HG02571 (cell line): ENCODE measurements around the gene CADM1.
A peak's percentile ranks its signal among the peaks of the same experiment; 100 is the strongest.

Source experiments
- ATAC-seq: cut with Tn5 transposase; IDR thresholded peaks from one replicate; pipeline ENCODE4 v1.9.1; 2021; ENCODE audit warnings: mild to moderate bottlenecking, moderate library complexity; ENCODE audit not compliant: unreplicated experiment

Gene CADM1

DNA sequence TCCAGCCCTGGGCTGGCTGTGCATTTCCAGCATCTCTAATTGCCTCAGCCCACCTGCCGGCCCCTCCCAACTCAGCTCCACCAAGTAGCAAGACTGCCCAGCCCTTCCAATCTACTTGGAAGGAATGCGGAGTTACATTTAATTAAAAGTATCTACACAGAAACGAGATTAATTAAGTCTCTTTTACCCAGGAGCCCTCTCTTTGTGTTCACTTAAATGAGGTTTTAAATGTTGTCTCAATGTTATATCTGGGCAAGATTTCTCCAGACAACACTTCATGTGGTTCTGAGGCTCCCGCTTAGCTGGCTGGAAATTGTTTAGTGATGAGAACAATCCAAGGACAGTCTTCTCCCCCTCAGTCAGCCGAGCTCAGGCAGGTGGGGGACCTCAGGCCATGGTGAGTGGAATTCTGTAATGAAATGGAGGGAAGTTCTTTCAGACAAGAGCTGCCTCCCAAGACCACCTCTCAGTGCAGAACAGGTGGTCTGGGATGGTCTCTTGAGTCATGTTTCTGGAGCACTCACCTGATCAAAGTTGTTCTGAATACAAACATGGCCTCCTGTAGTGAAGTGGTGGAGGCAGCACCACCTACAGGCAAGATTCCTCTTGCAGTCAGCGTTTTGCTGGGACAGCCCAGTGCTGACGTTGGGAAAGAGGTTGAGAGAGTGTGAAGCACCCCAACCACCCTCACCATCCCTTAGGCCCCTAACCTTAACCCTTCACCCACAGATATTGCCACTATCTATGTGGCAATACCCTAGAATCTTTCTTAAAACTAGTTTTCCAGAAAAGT, 371.6 kb downstream of the CADM1 start:
- no peak for ATAC-seq

DNA sequence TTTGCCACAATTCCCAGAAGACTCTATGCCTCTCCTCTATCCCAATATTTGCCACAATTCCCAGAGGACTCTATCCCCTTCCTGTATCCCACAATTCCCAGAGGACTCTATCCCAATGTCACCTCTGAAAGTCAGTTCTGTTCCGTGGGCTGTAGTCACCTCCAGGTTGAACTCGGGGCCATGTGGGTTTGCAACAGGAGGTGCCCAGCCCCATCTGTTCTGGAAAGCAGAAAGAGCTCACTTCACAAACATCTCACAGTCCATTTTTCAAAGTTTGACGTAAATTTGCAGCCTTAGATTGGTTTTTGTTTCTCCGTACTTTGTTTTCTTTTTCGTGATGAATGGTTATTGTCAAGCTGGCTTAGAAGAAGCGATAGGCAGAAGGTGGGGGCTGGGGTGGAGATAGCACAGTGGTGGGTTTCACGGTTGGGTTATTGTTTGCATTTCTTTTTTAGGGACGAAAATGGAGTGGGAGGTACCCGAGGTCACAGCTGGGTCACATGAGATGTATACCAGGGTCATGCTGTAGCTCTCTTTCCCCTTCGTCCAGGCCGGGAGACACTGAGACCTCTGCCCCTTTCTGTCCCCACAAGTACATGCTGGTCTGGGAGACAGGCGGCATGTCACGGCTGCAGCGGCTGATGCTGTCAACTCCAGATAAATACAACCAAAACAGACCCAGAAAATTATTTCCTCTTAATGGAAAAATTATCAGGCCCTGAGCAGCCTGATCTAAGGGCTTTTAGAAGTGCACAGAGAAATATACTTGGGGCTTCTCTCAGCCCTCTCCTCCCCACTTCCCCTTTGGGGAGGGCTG, 374.5 kb downstream of the CADM1 start:
- no peak for ATAC-seq

DNA sequence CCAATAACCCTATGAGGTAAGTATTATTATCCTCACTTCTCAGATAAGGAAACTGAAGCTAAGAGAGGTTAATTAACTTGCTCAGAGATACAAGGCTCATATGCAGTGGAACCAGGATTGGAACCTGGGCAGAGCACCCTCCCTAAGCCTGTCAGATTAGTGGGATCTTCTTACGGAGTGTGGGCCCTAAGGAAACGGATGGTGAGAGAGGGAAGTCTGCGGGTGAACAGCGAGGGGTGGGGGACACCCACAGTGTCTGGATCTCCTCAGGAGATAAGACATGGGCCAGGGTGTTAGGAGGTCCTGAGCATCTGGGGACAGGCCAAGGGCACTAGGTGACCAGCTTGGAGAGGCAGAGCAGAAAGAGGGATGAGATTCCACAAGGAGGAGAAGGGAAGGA, 376.0 kb downstream of the CADM1 start:
- ATAC-seq, result no peak

DNA sequence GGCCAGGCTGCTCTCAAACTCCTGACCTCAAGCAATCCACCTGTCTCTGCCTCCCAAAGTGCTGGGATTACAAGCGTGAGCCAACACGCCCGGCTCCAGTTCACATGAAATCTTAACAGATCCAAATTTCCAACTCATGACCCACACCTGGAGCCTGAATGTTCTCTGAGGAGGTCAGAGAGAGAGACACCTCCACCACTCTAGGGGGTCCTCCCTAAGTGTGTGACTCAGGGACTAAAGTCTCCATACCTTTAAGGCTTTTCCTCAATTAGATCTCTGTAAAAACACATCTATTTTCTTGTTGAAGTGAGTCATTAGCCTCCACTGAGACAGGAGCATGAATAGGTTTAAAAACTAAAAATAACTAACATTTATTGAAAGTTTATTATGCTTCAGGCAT, 376.4 kb downstream of the CADM1 start:
- ATAC-seq, result no peak

DNA sequence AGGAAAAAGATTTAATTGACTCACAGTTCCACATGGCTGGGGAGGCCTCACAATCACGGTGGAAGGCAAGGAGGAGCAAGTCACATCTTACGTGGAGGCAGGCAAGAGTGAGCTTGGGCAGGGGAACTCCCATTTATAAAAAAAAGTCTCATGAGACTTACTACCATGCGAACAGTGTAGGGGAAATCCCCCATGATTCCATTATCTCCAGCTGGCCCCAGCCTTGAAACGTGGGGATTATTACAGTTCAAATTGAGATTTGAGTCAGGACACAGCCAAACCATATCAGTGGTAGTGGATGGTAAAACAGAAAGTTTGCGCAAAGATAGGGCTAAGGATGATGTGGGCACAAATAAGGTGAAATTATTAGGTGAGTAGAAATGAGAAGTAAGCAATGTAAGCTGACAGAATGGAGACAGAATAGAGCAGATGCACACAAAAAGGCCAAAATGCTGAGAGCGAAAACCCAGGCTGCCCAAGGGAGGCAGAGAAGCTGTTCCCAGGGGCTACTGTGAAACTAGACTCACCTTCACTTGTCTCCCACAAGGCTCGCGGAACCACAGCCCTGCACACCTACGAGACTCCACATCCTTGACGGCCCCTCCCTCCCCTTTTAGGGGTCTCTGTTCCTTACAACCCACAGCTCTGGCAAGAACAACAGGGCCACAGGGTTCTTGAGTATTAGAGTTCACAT, 377.6 kb downstream of the CADM1 start:
- peak; percentile 83 for ATAC-seq

DNA sequence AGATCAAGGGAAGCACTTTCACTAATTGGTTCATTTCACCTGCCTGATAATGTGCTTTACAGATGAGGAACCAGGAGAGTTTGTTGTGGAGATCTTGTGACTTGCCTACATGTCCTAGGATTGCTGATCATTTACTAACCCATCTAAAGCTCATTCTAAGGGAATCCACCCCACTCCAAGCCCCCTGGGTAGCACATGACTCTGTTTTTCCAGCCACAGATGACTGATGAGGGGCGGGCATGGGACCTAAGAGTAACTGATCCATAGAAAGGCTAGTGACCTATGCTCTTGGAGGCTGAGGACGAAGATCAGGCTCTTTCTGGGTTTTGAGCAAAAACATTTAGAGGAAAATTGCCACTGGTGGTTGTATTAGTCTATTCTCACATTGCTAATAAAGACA, 378.1 kb downstream of the CADM1 start:
- peak; percentile 6 for ATAC-seq

DNA sequence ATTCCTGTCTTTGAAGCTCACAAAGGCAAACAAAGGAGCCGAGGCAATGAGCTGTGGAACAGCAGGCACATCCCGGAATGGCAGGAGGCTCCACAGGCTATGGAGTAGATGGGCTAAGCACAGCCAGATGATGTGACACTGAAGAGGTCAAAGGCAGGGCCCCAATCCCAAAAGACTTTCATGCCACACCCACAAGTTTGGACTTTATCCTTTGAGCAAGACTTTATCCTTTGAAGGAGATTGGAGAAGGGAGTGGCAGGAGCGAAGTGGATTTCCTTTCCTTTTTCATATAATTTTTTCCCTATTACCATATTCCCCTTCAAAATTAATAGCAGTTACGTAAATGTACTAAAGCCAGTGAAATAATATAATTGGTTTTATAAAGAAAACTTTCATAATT, 379.4 kb downstream of the CADM1 start:
- ATAC-seq, result no peak

DNA sequence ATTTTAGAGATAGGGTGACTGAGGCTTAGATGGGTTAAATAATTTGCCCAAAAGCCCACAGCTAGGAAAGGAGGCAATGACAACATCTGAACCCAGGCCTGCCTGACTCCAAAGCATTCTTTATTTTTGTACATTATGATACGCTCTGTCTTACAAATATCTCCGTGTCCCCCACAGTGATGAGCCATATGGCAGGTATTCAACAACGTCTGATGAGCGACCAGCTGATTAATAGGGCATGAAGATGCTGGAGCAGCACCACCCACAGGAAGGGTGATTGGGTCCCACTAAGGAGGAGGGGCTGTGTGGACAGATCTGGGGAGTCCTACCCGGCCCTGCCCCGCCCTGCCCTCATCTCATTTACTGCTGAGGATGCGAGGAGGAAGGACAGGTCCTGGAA, 380.6 kb downstream of the CADM1 start:
- ATAC-seq, result no peak

DNA sequence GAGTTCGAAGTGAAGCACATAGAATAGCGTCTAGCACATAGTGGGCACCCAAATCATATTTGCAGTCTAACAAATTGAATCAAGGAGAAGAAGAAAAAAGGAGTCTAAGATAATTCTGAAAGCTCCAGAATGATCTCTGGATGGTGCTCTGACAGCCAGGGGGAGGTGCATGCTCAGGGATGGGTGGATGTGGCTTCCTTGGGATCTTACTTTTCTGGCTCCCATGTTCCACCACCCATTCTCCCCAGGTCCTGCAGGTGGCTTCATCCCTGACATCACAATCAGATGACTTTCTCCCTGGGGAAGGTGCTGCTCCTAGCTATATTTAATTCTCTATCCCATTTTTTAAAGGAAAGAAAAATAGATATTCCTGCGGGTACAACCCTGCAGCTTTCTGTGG, 381.9 kb downstream of the CADM1 start:
- no peak for ATAC-seq
